KMS-11 (cell line): Measurements from ENCODE around the gene LRCOL1.

ENCODE experiments used
- H2AFZ ChIP-seq: fragments of 200-600 bp; sonication (generic); 2 replicates; pipeline ENCODE4 v1.6.1; 2016; ENCODE audit warnings: antibody characterized with exemption, mixed run types, low read depth
- H3K27ac ChIP-seq: fragments of 200-600 bp; sonication (generic); 2 replicates; pipeline ENCODE4 v1.6.1; 2016; ENCODE audit warnings: mild to moderate bottlenecking, mixed run types
- H3K27me3 ChIP-seq: fragments of 200-600 bp; sonication (generic); 2 replicates; pipeline ENCODE4 v1.6.1; 2017; ENCODE audit warnings: mild to moderate bottlenecking, low read depth, mixed run types, moderate library complexity; ENCODE audit not compliant: insufficient read depth
- H3K36me3 ChIP-seq: fragments of 200-600 bp; sonication (generic); 2 replicates; pipeline ENCODE4 v1.6.1; 2017; ENCODE audit warnings: mild to moderate bottlenecking, mixed run types; ENCODE audit not compliant: insufficient read depth
- H3K4me1 ChIP-seq: fragments of 200-600 bp; sonication (generic); 2 replicates; pipeline ENCODE4 v1.6.1; 2016; ENCODE audit warnings: mild to moderate bottlenecking, low read depth, mixed run types; ENCODE audit not compliant: poor library complexity, severe bottlenecking
- H3K4me2 ChIP-seq: fragments of 200-600 bp; sonication (generic); 2 replicates; pipeline ENCODE4 v1.7.0; 2016; ENCODE audit warnings: mild to moderate bottlenecking, mixed run types
- H3K4me3 ChIP-seq: fragments of 200-600 bp; sonication (generic); IDR thresholded peaks from 2 replicates; pipeline ENCODE4 v1.6.1; 2017; ENCODE audit warnings: low read depth, low read length, mixed read lengths; ENCODE audit not compliant: insufficient read depth
- H3K79me2 ChIP-seq: fragments of 200-600 bp; sonication (generic); 2 replicates; pipeline ENCODE4 v1.6.1; 2016; ENCODE audit warnings: low read depth, mixed run types; ENCODE audit not compliant: insufficient read depth
- H3K9ac ChIP-seq: fragments of 200-600 bp; sonication (generic); 2 replicates; pipeline ENCODE4 v1.6.1; 2016; ENCODE audit warnings: mild to moderate bottlenecking, mixed run types
- H4K20me1 ChIP-seq: fragments of 200-600 bp; sonication (generic); 2 replicates; pipeline ENCODE4 v1.6.1; 2016; ENCODE audit warnings: mild to moderate bottlenecking, mixed run types; ENCODE audit not compliant: insufficient read depth
- CTCF ChIP-seq: fragments of 200-600 bp; sonication (generic); conservative IDR thresholded peaks from 2 replicates; pipeline ENCODE4 v1.6.1; 2017; ENCODE audit warnings: low read depth, mild to moderate bottlenecking, antibody characterized with exemption, low read length, moderate library complexity, mixed read lengths

The LRCOL1 gene

GRCh38 chr12:132604151-132604618, 6.2 kb downstream of the LRCOL1 start:
- Histone ChIP-seq H2AFZ (no peak overlapping the region), H3K4me1 (no peaks in the 10 kb centered on the region), H3K4me2 (no peak overlapping the region), H4K20me1 (no peaks in the 10 kb centered on the region), H3K9ac (no peak overlapping the region), H3K27ac (no peak overlapping the region), H3K4me3 (no peak overlapping the region), H3K27me3 (peaks cover 6% of the 10 kb centered on the region; the same call in 1 of the 2 replicates), H3K79me2 (no peaks in the 10 kb centered on the region), H3K36me3 (no peaks in the 10 kb centered on the region)
- no peak for TF ChIP-seq CTCF

- no peak overlapping the region for H3K4me3 ChIP-seq
- TF ChIP-seq CTCF: no peak
- H3K4me1 ChIP-seq: no peaks in the 10 kb centered on the region
- H3K9ac ChIP-seq: no peak overlapping the region
- no peaks in the 10 kb centered on the region for H3K36me3 ChIP-seq
- no peak overlapping the region for H2AFZ ChIP-seq
- H3K4me2 ChIP-seq: no peak overlapping the region
- no peaks in the 10 kb centered on the region for H4K20me1 ChIP-seq
- H3K79me2 ChIP-seq: no peaks in the 10 kb centered on the region
- peaks cover under 1% of the 10 kb centered on the region; the same call in 1 of the 2 replicates for H3K27me3 ChIP-seq
- no peak overlapping the region for H3K27ac ChIP-seq
Observed at GRCh38 chr12:132603240-132604150, 6.9 kb downstream of the LRCOL1 start.

GRCh38 chr12:132602572-132603239, 7.7 kb downstream of the LRCOL1 start:
- H3K27me3 ChIP-seq: no peaks in the 10 kb centered on the region; the same call in 1 of the 2 replicates
- no peak overlapping the region for H2AFZ ChIP-seq
- no peaks in the 10 kb centered on the region for H3K79me2 ChIP-seq

More at GRCh38 chr12:132602572-132603239, 7.7 kb downstream of the LRCOL1 start:
- TF ChIP-seq CTCF: no peak
- H3K4me1 ChIP-seq: no peaks in the 10 kb centered on the region
- no peak overlapping the region for H3K4me2 ChIP-seq
- no peaks in the 10 kb centered on the region for H4K20me1 ChIP-seq
- no peak overlapping the region for H3K9ac ChIP-seq
- H3K27ac ChIP-seq: no peak overlapping the region
- no peaks in the 10 kb centered on the region for H3K36me3 ChIP-seq
- no peak overlapping the region for H3K4me3 ChIP-seq
